H1 (cell line): ENCODE measurements around the gene DPF3. TPM values are rescaled to one million over a fixed set of nuclear protein-coding genes. Genes with fewer than 3 reads are reported as not detected.

Source experiments
- polyA plus RNA-seq, 7 experiments: library from polyadenylated mRNA; depleted of rRNA in 3 of 7; stranded (reverse) in 5 of 7; unstranded in 2 of 7; fragments of >200 nt in 5 of 7; fragments of 200-250 nt in 2 of 7; gene quantifications; 1 replicate in 5 of 7; 2 replicates in 1 of 7; 4 replicates in 1 of 7; pipeline versions ENCODE4 v1.2.1 to v1.2.3, GENCODE V29; 2011 to 2013; ENCODE audit warnings: missing spikeins in 2 of 7, mixed read lengths in 2 of 7
- total RNA-seq: library from RNA; stranded (reverse); fragmentation: NEBNext Ultra II Directional; extraction: Animal tissue kit (Norgen Biotek cat#: 25700); gene quantifications from 2 replicates; pipeline ENCODE4 v1.2.1, GENCODE V29; 2021
- TF ChIP-seq, protein P1 (sequence below), 3 experiments: IDR thresholded peaks; 1 replicate in 2 of 3; 2 replicates in 1 of 3; pipeline versions ENCODE4 v1.5.1 to v1.6.1; 2011; ENCODE audit warnings: low read length in 3 of 3, mild to moderate bottlenecking in 3 of 3, inconsistent platforms in 2 of 3, low read depth in 1 of 3, moderate library complexity in 1 of 3; ENCODE audit not compliant: insufficient read depth in 1 of 3; ENCODE audit errors: control extremely low read depth in 1 of 3

The DPF3 gene
- total and polyA plus RNA-seq, 2 of the 8 experiments (the other 6 are each of a cell fraction or from before 2014, with no cell fraction given): 0.19 TPM; not detected in 1

DNA sequence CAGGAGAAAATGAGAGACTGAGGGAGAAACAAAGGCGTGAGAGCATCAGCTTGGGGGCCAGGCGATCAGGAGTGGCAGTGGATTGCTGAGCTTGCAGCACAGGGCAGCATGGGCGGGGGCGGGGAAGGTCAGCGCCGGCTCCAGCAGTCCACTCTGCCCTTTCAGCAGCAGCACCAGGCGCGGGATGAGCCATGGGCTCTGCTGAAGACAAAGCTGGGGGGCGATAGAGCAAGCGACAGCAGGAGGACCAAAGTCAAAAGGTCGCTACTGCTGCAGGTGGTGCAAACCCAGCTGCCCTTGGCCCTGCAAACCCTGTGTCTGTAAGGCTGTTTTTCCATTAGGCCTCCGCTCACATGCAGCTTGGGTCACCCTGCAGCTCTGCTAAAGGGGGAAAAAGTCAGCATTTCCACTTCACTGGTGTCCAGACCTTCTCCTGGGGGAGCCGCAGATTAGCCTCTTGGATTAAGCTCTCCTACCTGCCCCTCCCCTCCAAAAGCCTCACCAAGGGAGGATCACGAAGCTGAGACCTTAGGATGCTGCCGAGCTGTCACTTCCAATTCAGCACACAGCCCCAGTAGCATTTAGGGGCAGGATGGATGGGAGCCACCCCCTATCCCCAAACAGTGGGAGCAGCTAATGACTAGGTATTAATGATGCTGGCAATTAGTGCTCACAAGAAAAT lies 204.8 kb downstream of the DPF3 start (continued):
- TF ChIP-seq, protein P1, sequence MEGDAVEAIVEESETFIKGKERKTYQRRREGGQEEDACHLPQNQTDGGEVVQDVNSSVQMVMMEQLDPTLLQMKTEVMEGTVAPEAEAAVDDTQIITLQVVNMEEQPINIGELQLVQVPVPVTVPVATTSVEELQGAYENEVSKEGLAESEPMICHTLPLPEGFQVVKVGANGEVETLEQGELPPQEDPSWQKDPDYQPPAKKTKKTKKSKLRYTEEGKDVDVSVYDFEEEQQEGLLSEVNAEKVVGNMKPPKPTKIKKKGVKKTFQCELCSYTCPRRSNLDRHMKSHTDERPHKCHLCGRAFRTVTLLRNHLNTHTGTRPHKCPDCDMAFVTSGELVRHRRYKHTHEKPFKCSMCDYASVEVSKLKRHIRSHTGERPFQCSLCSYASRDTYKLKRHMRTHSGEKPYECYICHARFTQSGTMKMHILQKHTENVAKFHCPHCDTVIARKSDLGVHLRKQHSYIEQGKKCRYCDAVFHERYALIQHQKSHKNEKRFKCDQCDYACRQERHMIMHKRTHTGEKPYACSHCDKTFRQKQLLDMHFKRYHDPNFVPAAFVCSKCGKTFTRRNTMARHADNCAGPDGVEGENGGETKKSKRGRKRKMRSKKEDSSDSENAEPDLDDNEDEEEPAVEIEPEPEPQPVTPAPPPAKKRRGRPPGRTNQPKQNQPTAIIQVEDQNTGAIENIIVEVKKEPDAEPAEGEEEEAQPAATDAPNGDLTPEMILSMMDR (IDR thresholded peaks at IDR 0.05; ENCODE audit: control extremely low read depth in 1 of 3, insufficient read depth in 1 of 3, low read depth in 1 of 3, low read length in 3 of 3): peak in 1 of 3 experiments; percentile 15; a peak in 1 of 4 replicates
